Cardiac muscle cell (in vitro differentiated cells and primary cell): ENCODE measurements around the gene KCNQ5. TPM values are rescaled to one million over a fixed set of nuclear protein-coding genes. Genes with fewer than 3 reads are reported as not detected.
A peak's percentile ranks its signal among the peaks of the same experiment; 100 is the strongest.

ENCODE experiments used
- DNase-seq, 2 donors: peaks; one replicate each; pipeline versions ENCODE4 v3.0.0 to v3.0.0-alpha.2; 2010 to 2017; ENCODE audit warnings: low read depth in 1 of 2, low spot score in 1 of 2
- H3K27ac ChIP-seq: fragments of 200-600 bp; sonication (generic); 2 replicates; pipeline ENCODE4 v1.5.1; 2016
- H3K27me3 ChIP-seq: fragments of 200-600 bp; sonication (generic); 2 replicates; pipeline ENCODE4 v1.6.0; 2016; ENCODE audit warnings: control low read depth
- H3K36me3 ChIP-seq: fragments of 200-600 bp; sonication (generic); 2 replicates; pipeline ENCODE4 v1.5.1; 2016; ENCODE audit warnings: control low read depth
- H3K4me1 ChIP-seq: fragments of 200-600 bp; sonication (generic); 2 replicates; pipeline ENCODE4 v1.8.1; 2017; ENCODE audit warnings: low read depth, mild to moderate bottlenecking, mixed run types
- H3K4me3 ChIP-seq: fragments of 200-600 bp; sonication (generic); 2 replicates; pipeline ENCODE4 v1.5.1; 2016; ENCODE audit warnings: mild to moderate bottlenecking
- H3K9me3 ChIP-seq: fragments of 200-600 bp; sonication (generic); 2 replicates; pipeline ENCODE4 v1.5.1; 2017; ENCODE audit warnings: low read depth, mild to moderate bottlenecking, control low read depth
- polyA plus RNA-seq: library from polyadenylated mRNA; unstranded; fragments of >200 nt; fragmentation: Nextera tagmentation; extraction: Ambion mirVana; gene quantifications from 2 replicates; pipeline ENCODE4 v1.2.1, GENCODE V29; 2016
- total RNA-seq: library from RNA; depleted of rRNA; stranded (reverse); fragments of >200 nt; gene quantifications from 2 replicates; pipeline ENCODE4 v1.2.3, GENCODE V29; 2016
- TF ChIP-seq, protein P1 (sequence below): IDR thresholded peaks from 2 replicates; pipeline ENCODE4 v1.5.1; 2012; ENCODE audit warnings: low read depth, mild to moderate bottlenecking, low read length

KCNQ5 gene
- total and polyA plus RNA-seq, 2 experiments from 2014 or later: 31.4 to 45.4 TPM

DNA sequence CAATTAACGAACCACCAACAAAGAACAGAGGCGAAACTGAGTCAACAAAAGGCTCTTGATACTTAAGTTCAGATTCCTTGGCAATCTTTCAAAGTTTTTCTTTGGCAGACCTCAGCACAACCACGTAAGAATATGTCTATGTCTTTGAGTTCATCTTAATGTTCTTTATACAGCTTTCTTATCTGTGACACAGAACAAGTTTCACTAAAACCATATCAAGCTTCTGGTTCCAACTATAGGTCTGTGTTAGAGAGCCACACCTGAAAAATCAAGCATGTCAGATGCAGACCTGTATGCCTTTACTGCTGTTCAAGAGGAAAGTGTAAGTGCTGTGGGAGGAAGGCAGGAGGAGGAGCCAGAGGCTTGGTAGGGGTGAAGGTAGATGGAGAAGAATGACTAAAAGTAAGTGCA, 332.1 kb downstream of the KCNQ5 start:
- peaks cover 3% of the 10 kb centered on the region for H3K36me3 ChIP-seq
- TF ChIP-seq, protein P1, sequence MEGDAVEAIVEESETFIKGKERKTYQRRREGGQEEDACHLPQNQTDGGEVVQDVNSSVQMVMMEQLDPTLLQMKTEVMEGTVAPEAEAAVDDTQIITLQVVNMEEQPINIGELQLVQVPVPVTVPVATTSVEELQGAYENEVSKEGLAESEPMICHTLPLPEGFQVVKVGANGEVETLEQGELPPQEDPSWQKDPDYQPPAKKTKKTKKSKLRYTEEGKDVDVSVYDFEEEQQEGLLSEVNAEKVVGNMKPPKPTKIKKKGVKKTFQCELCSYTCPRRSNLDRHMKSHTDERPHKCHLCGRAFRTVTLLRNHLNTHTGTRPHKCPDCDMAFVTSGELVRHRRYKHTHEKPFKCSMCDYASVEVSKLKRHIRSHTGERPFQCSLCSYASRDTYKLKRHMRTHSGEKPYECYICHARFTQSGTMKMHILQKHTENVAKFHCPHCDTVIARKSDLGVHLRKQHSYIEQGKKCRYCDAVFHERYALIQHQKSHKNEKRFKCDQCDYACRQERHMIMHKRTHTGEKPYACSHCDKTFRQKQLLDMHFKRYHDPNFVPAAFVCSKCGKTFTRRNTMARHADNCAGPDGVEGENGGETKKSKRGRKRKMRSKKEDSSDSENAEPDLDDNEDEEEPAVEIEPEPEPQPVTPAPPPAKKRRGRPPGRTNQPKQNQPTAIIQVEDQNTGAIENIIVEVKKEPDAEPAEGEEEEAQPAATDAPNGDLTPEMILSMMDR: no peak
- H3K4me3 ChIP-seq: no peak overlapping the region
- H3K27me3 ChIP-seq: no peaks in the 10 kb centered on the region
- DNase-seq: peak; percentile 7 to 73
- no peaks in the 10 kb centered on the region for H3K9me3 ChIP-seq
- H3K4me1 ChIP-seq: peaks cover 29% of the 10 kb centered on the region
- H3K27ac ChIP-seq: peak overlapping the region; percentile 80

DNA sequence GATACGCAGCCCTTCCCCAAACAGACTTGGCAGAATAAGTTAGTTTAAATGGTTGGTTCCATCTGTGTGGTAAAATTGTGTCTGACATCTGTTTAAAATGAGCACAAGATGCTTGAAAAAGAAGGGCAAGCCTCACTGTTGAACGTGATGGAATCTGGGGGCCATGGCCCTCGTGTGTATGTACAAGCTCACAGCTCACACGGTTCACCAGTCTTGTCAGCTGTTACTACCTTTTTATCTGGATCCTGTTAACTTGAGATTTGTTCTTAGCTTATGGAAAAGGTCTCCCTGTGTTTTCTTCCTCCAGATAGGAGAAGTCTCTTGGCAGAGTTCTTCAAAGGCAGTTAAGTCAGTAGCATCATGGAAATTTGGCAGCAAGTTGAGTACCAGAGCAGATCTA, 332.9 kb downstream of the KCNQ5 start:
- Histone ChIP-seq H3K27ac (peak overlapping the region; percentile 80), H3K27me3 (no peaks in the 10 kb centered on the region), H3K36me3 (no peaks in the 10 kb centered on the region), H3K4me1 (peaks cover 29% of the 10 kb centered on the region), H3K4me3 (no peak overlapping the region), H3K9me3 (no peaks in the 10 kb centered on the region)
- peak; percentile 39 to 68 for DNase-seq
- TF ChIP-seq, protein P1: no peak

DNA sequence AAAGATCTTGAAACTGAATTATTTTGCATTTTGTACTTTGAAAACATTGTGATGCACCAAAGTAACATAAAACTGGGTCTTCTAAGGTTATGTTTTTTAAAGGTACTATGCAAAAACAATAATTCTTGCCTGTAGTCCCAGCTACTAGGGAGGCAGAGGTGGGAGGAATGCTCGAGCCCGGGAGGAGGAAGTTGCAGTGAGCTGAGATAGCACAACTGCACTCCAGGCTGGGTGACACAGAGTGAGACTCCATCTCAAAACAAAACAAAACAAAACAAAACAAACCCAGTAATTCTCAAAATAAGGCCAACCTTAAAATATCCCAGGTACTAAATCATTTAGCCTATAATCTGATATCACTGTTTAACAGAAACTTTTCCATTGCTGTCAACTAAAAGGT, 333.8 kb downstream of the KCNQ5 start:
- no peaks in the 10 kb centered on the region for H3K27me3 ChIP-seq
- peak in 1 of 2 donors; percentile 33 for DNase-seq
- H3K4me1 ChIP-seq: peaks cover 29% of the 10 kb centered on the region
- H3K4me3 ChIP-seq: no peak overlapping the region
- no peaks in the 10 kb centered on the region for H3K36me3 ChIP-seq
- H3K9me3 ChIP-seq: no peaks in the 10 kb centered on the region
- H3K27ac ChIP-seq: no peak overlapping the region
- TF ChIP-seq, protein P1: no peak

DNA sequence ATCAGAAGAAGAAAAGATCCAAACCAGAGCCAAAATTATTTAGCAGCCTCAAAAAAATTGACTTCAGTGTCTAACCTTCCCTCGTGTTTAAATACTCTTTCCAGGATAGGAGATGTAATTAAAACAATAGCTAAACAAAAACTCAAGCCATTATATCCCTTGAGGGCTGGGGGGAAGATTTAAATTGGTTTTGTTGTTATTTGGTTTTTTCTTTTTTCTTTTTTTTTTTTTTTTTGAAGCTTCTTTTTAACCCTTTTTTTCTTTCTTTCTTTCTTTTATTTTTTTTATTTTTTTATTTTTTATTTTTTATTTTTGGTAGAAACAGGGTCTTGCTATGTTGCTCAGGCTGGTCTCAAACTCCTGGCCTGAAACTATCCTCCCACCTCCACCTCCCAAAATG, 334.4 kb downstream of the KCNQ5 start:
- Histone ChIP-seq H3K9me3 (no peaks in the 10 kb centered on the region), H3K27ac (no peak overlapping the region), H3K4me1 (peaks cover 29% of the 10 kb centered on the region), H3K27me3 (no peaks in the 10 kb centered on the region), H3K36me3 (no peaks in the 10 kb centered on the region), H3K4me3 (no peak overlapping the region)
- TF ChIP-seq, protein P1: no peak
- DNase-seq: no peak

DNA sequence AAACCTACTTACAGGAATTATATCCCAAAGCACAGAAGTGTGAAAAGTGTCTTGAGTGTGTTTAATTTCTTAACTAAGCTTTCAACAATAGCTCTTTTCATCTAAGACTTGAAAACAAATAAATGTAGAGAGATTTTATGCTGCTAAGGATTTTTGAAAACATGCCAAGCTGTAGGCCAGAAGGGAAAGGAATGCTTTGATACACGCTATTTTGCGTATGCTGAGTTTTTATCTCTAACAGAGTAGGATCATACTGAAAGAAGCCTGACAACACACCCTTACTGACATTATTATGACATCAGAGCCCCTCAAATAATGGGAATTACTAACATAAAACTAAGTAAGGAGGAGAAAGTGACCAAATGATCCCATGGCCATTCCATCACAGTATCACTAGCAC, 338.0 kb downstream of the KCNQ5 start:
- no peaks in the 10 kb centered on the region for H3K9me3 ChIP-seq
- no peak overlapping the region for H3K4me3 ChIP-seq
- peak overlapping the region; percentile 30 for H3K27ac ChIP-seq
- TF ChIP-seq, protein P1: no peak
- DNase-seq: peak in 1 of 2 donors; percentile 77
- H3K36me3 ChIP-seq: no peaks in the 10 kb centered on the region
- H3K4me1 ChIP-seq: peaks cover 10% of the 10 kb centered on the region
- H3K27me3 ChIP-seq: no peaks in the 10 kb centered on the region

DNA sequence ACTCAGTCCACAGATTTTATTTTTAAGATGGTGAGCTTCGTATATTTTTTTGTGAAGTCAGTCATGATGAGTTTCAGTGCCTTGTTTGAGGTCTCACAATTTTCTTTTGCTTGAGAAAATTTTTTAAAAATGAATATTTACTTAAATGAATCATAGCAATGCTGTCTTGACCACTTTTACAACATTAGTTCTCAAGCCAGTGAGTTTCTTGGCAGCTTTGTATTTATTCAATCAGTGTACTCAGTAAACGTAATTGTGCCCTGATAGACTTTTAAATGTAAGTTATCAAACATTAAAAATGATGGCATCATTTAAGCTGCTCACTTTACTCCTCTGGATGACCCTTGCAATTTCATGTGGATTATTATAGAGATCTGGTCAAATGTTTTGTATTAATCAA, 342.1 kb downstream of the KCNQ5 start:
- Histone ChIP-seq H3K4me1 (peaks cover under 1% of the 10 kb centered on the region), H3K4me3 (no peak overlapping the region), H3K9me3 (no peaks in the 10 kb centered on the region), H3K27ac (no peak overlapping the region), H3K27me3 (no peaks in the 10 kb centered on the region), H3K36me3 (no peaks in the 10 kb centered on the region)
- DNase-seq: no peak
- TF ChIP-seq, protein P1: no peak
